Osteoblast (primary cell): Measurements from ENCODE around the gene CACNA2D3. TPM values are rescaled to one million over a fixed set of nuclear protein-coding genes. Genes with fewer than 3 reads are reported as not detected.
"Not testable (repeated sequence)": the region's sequence is repeated elsewhere in the genome, so short reads cannot be mapped to it uniquely, and the experiment has no call there.

Experiments used
- DNase-seq: peaks from one replicate; pipeline ENCODE4 v3.0.0; 2011; ENCODE audit warnings: low spot score, mixed read lengths; ENCODE audit not compliant: insufficient read length; ENCODE audit errors: missing footprints
- H2AFZ ChIP-seq: 2 replicates; pipeline ENCODE4 v1.6.0; 2011; ENCODE audit warnings: mild to moderate bottlenecking, low read length
- H3K27ac ChIP-seq: 2 replicates; pipeline ENCODE4 v1.5.1; 2011; ENCODE audit warnings: mild to moderate bottlenecking, low read depth, low read length, moderate library complexity
- H3K27me3 ChIP-seq: 2 replicates; pipeline ENCODE4 v1.6.0; 2012; ENCODE audit warnings: mild to moderate bottlenecking, control low read depth, inconsistent platforms, low read length, moderate library complexity; ENCODE audit not compliant: insufficient read depth
- H3K36me3 ChIP-seq: 2 replicates; pipeline ENCODE4 v1.5.1; 2011; ENCODE audit warnings: mild to moderate bottlenecking, low read length, control low read depth, moderate library complexity; ENCODE audit not compliant: insufficient read depth
- H3K4me1 ChIP-seq: 2 replicates; pipeline ENCODE4 v1.5.1; 2011; ENCODE audit warnings: mild to moderate bottlenecking, low read length, control low read depth, moderate library complexity; ENCODE audit not compliant: insufficient read depth
- H3K4me2 ChIP-seq: 2 replicates; pipeline ENCODE4 v1.6.0; 2011; ENCODE audit warnings: mild to moderate bottlenecking, low read length; ENCODE audit not compliant: insufficient read depth
- H3K4me3 ChIP-seq: fragments of 200-600 bp; sonication (generic); 3 replicates; pipeline ENCODE4 v1.5.1; 2012; ENCODE audit warnings: mild to moderate bottlenecking, low read length, inconsistent platforms; ENCODE audit not compliant: insufficient read depth
- H3K79me2 ChIP-seq: 2 replicates; pipeline ENCODE4 v1.6.0; 2012; ENCODE audit warnings: mild to moderate bottlenecking, low read length, control low read depth, inconsistent platforms; ENCODE audit not compliant: insufficient read depth
- H3K9me3 ChIP-seq: 2 replicates; pipeline ENCODE4 v1.5.1; 2011; ENCODE audit warnings: low read depth, low read length, control low read depth
- H4K20me1 ChIP-seq: 2 replicates; pipeline ENCODE4 v1.6.0; 2012; ENCODE audit warnings: mild to moderate bottlenecking, low read length, control low read depth; ENCODE audit not compliant: insufficient read depth
- CTCF ChIP-seq: IDR thresholded peaks from 2 replicates; pipeline ENCODE4 v1.5.1; 2011; ENCODE audit warnings: mild to moderate bottlenecking, low read depth, low read length, moderate library complexity; ENCODE audit errors: extremely low read depth
- total RNA-seq: library from RNA; depleted of rRNA; stranded (reverse); fragments of >200 nt; gene quantifications from 2 replicates; pipeline ENCODE4 v1.2.3, GENCODE V29; 2012

The CACNA2D3 gene
- total RNA-seq, 1 donor = 0.36 TPM

- no peaks in the 10 kb centered on the region for H4K20me1 ChIP-seq
- no peak overlapping the region for H3K27ac ChIP-seq
- H2AFZ ChIP-seq = no peak overlapping the region
- no peaks in the 10 kb centered on the region for H3K27me3 ChIP-seq
- no peaks in the 10 kb centered on the region for H3K36me3 ChIP-seq
- no peaks in the 10 kb centered on the region for H3K9me3 ChIP-seq
- no peaks in the 10 kb centered on the region for H3K79me2 ChIP-seq
- no peak overlapping the region for H3K4me2 ChIP-seq
- H3K4me1 ChIP-seq = no peaks in the 10 kb centered on the region
- DNase-seq = no peak
- no peak for TF ChIP-seq CTCF
- H3K4me3 ChIP-seq = no peak overlapping the region
Measured at GRCh38 chr3:54628888-54629441, 506.6 kb downstream of the CACNA2D3 start.

GRCh38 chr3:54630101-54630623 lies 507.8 kb downstream of the CACNA2D3 start:
- Histone ChIP-seq H3K36me3 (no peaks in the 10 kb centered on the region), H3K4me2 (no peak overlapping the region), H3K27me3 (no peaks in the 10 kb centered on the region), H3K4me3 (no peak overlapping the region), H3K79me2 (no peaks in the 10 kb centered on the region), H2AFZ (no peak overlapping the region), H3K4me1 (no peaks in the 10 kb centered on the region), H3K9me3 (no peaks in the 10 kb centered on the region), H3K27ac (no peak overlapping the region), H4K20me1 (no peaks in the 10 kb centered on the region)
- DNase-seq = peak; percentile 75
- no peak for TF ChIP-seq CTCF

GRCh38 chr3:54631001-54631400 lies 508.6 kb downstream of the CACNA2D3 start:
- H2AFZ ChIP-seq, DNase-seq, H3K4me2 ChIP-seq, H4K20me1 ChIP-seq, H3K9me3 ChIP-seq, H3K4me3 ChIP-seq, H3K36me3 ChIP-seq, H3K27me3 ChIP-seq, H3K27ac ChIP-seq, H3K4me1 ChIP-seq, H3K79me2 ChIP-seq: not testable (repeated sequence)

- Histone ChIP-seq H3K4me2 (no peak overlapping the region), H3K36me3 (no peaks in the 10 kb centered on the region), H3K4me3 (no peak overlapping the region), H3K79me2 (no peaks in the 10 kb centered on the region), H3K27ac (no peak overlapping the region), H3K27me3 (no peaks in the 10 kb centered on the region), H4K20me1 (no peaks in the 10 kb centered on the region), H3K9me3 (no peaks in the 10 kb centered on the region), H2AFZ (no peak overlapping the region), H3K4me1 (no peaks in the 10 kb centered on the region)
- DNase-seq = no peak
- TF ChIP-seq CTCF = no peak
Measured at GRCh38 chr3:54631516-54632325, 509.4 kb downstream of the CACNA2D3 start.
